Activated naive CD4-positive, alpha-beta T cell treated with anti-CD3 and anti-CD28 coated beads, Interleukin-2, amount 50 U/mL, for 16 hours (primary cell): ENCODE measurements around the gene ABI3.

Experiments used
- DNase-seq: peaks from one replicate; pipeline ENCODE4 v3.0.0-alpha.2; 2020

Gene ABI3

GRCh38 chr17:49198211-49198610 is 12.3 kb upstream of the ABI3 start:
- no peak for DNase-seq

- no peak for DNase-seq
Observed at GRCh38 chr17:49200423-49201083, 10.0 kb upstream of the ABI3 start.

- no peak for DNase-seq
Observed at GRCh38 chr17:49201481-49201927, 9.0 kb upstream of the ABI3 start.

GRCh38 chr17:49203796-49204195 is 6.7 kb upstream of the ABI3 start:
- no peak for DNase-seq

- DNase-seq: no peak
Observed at GRCh38 chr17:49204516-49204915, 6.0 kb upstream of the ABI3 start.

- no peak for DNase-seq
Observed at GRCh38 chr17:49209061-49209571, 1.4 kb upstream of the ABI3 start.

- no peak for DNase-seq
Observed at GRCh38 chr17:49213399-49213798, 2.9 kb downstream of the ABI3 start.

- no peak for DNase-seq
Observed at GRCh38 chr17:49213847-49214246, 3.3 kb downstream of the ABI3 start.

- DNase-seq: peak; percentile 20
Observed at GRCh38 chr17:49214676-49215360, 4.3 kb downstream of the ABI3 start.

- DNase-seq: no peak
Observed at GRCh38 chr17:49216482-49216881, 6.0 kb downstream of the ABI3 start.

- no peak for DNase-seq
Observed at GRCh38 chr17:49216953-49217650, 6.6 kb downstream of the ABI3 start.

GRCh38 chr17:49217651-49218413 is 7.3 kb downstream of the ABI3 start:
- DNase-seq: peak; percentile 27

- DNase-seq: peak; percentile 20
Observed at GRCh38 chr17:49218941-49219913, 8.7 kb downstream of the ABI3 start.

GRCh38 chr17:49219987-49220386 is 9.5 kb downstream of the ABI3 start:
- DNase-seq: no peak

- DNase-seq: no peak
Observed at GRCh38 chr17:49223168-49223516, 12.6 kb downstream of the ABI3 start.

- DNase-seq: peak; percentile 73
Observed at GRCh38 chr17:49223517-49224197, 13.2 kb downstream of the ABI3 start.

- peak; percentile 55 for DNase-seq
Observed at GRCh38 chr17:49224198-49224996, 13.9 kb downstream of the ABI3 start.

GRCh38 chr17:49224997-49225337 is 14.5 kb downstream of the ABI3 start:
- DNase-seq: no peak

- DNase-seq: no peak
Observed at GRCh38 chr17:49225554-49226236, 15.2 kb downstream of the ABI3 start.
